MCF 10A (cell line): ENCODE data around the gene SCNN1G. TPM values are rescaled to one million over a fixed set of nuclear protein-coding genes. Genes with fewer than 3 reads are reported as not detected.
A peak's percentile ranks its signal among the peaks of the same experiment; 100 is the strongest.

ENCODE experiments used
- BruUV-seq: library from RNA; stranded (reverse); fragments of 400-500 nt; replicated peaks from 2 replicates; lab custom pipeline; 2021; lab: Mats Ljungman, UMichigan
- CTCF ChIA-PET: fragments of 300-600 bp; sonication (Branson Sonifier 250); formaldehyde crosslinking; extraction: SDS; loops from one replicate; lab custom pipeline; 2021; ENCODE audit warnings: antibody characterized with exemption, inconsistent platforms; lab: Yijun Ruan, JAX
- POLR2A ChIA-PET: fragments of 300-600, 350-650 bp; sonication (Branson Sonifier 250); formaldehyde crosslinking; extraction: SDS; loops from one replicate; lab custom pipeline; 2020; ENCODE audit warnings: antibody characterized with exemption, inconsistent platforms; lab: Yijun Ruan, JAX
- DNase-seq: peaks from one replicate; pipeline ENCODE4 v3.0.0-alpha.2; 2018; ENCODE audit not compliant: unreplicated experiment
- H3K27ac Mint-ChIP-seq: one replicate; pipeline ENCODE4 v1.8.0; 2022; ENCODE audit warnings: mild to moderate bottlenecking, low read depth, mixed read lengths; ENCODE audit not compliant: unreplicated experiment
- H3K27me3 Mint-ChIP-seq: one replicate; pipeline ENCODE4 v1.8.0; 2022; ENCODE audit warnings: mixed read lengths; ENCODE audit not compliant: insufficient read depth, unreplicated experiment
- H3K36me3 Mint-ChIP-seq: one replicate; pipeline ENCODE4 v1.8.0; 2022; ENCODE audit warnings: mild to moderate bottlenecking, moderate library complexity, mixed read lengths; ENCODE audit not compliant: insufficient read depth, unreplicated experiment
- H3K4me1 Mint-ChIP-seq: one replicate; pipeline ENCODE4 v1.8.0; 2022; ENCODE audit warnings: mixed read lengths; ENCODE audit not compliant: insufficient read depth, unreplicated experiment
- H3K4me3 Mint-ChIP-seq: one replicate; pipeline ENCODE4 v1.8.0; 2022; ENCODE audit warnings: mild to moderate bottlenecking, moderate library complexity, mixed read lengths; ENCODE audit not compliant: unreplicated experiment
- H3K9me3 Mint-ChIP-seq: one replicate; pipeline ENCODE4 v1.8.0; 2022; ENCODE audit warnings: mixed read lengths; ENCODE audit not compliant: unreplicated experiment
- intact Hi-C: fragments of 100-400 bp; cut with micrococcal nuclease; formaldehyde crosslinking; loops from 2 replicates; pipeline ENCODE4 v1.14.1; 2022
- total RNA-seq: library from RNA; stranded (reverse); gene quantifications from 2 replicates; pipeline ENCODE4 v1.2.3, GENCODE V29; 2022
- TF ChIP-seq, protein P1 (sequence below): fragments of 200-600 bp; IDR thresholded peaks from one replicate; pipeline ENCODE4 v1.8.0; 2022; ENCODE audit warnings: antibody characterized with exemption, mild to moderate bottlenecking; ENCODE audit not compliant: unreplicated experiment

Gene SCNN1G
- total RNA-seq, 1 experiment from 2014 or later: 11.9 TPM

DNA sequence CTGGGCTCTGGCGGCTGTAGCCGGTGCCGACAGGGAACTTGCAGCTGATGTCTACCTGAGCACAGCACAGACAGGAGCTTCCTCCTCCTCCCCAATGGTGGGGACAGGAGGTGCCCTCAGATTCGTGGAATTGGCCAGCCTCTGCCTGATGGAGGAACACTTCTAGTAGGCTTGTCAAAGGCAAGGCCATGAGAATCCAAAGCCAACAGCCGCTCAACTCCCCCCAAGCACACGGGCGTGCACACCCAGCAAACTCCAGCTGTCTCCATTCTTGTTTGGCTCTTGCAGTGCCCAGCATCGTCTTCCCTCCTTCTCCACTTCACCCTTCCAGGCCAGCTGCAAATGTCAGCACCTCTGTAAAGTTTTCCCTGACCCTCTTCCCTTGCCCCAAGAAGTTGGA lies 35.1 kb downstream of the SCNN1G start:
- CTCF ChIA-PET: interaction anchor here (1.0 to 3.5 kb wide), 2 partner anchors 191 to 217 kb away, joined by 4 to 30 read pairs; no protein-coding TSS in a partner anchor
- POLR2A ChIA-PET: interaction anchor here (0.6 to 3.5 kb wide), 18 partner anchors 10 to 244 kb away, joined by 3 to 20 read pairs (median 6); partner anchors contain the start of gene SCNN1G
- intact Hi-C loops: no loop called here
- H3K4me3 Mint-ChIP-seq: no peak overlapping the region
- H3K27ac Mint-ChIP-seq: peak overlapping the region; percentile 9
- H3K36me3 Mint-ChIP-seq: peaks cover 55% of the 10 kb centered on the region
- TF ChIP-seq, protein P1, sequence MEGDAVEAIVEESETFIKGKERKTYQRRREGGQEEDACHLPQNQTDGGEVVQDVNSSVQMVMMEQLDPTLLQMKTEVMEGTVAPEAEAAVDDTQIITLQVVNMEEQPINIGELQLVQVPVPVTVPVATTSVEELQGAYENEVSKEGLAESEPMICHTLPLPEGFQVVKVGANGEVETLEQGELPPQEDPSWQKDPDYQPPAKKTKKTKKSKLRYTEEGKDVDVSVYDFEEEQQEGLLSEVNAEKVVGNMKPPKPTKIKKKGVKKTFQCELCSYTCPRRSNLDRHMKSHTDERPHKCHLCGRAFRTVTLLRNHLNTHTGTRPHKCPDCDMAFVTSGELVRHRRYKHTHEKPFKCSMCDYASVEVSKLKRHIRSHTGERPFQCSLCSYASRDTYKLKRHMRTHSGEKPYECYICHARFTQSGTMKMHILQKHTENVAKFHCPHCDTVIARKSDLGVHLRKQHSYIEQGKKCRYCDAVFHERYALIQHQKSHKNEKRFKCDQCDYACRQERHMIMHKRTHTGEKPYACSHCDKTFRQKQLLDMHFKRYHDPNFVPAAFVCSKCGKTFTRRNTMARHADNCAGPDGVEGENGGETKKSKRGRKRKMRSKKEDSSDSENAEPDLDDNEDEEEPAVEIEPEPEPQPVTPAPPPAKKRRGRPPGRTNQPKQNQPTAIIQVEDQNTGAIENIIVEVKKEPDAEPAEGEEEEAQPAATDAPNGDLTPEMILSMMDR: no peak
- peak; percentile 17 for DNase-seq
- H3K4me1 Mint-ChIP-seq: peaks cover 5% of the 10 kb centered on the region
- no peaks in the 10 kb centered on the region for H3K9me3 Mint-ChIP-seq
- no TSS peak for BruUV-seq
- H3K27me3 Mint-ChIP-seq: no peaks in the 10 kb centered on the region

DNA sequence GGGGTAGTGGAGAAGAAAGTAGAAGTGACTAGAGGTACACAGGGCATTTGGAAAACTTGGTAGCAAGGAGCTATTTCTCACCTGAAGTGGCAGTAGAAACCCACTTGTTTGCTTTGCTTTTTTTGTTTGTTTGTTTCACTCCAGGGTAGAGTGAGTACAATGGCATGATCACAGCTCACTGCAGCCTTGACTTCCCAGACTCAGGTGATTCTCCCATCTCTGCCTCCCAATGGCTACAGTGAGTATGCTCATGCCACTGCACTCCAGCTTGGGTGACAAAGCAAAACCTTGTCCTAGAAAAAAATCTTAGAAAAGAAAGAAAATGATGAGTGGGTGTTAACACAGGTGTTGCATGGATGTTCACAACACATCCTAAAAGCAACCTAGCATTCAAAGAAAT lies 40.4 kb downstream of the SCNN1G start:
- TF ChIP-seq, protein P1: no peak
- Mint-ChIP-seq H3K9me3 (peaks cover 9% of the 10 kb centered on the region), H3K36me3 (peaks cover 2% of the 10 kb centered on the region), H3K4me3 (no peak overlapping the region), H3K27me3 (no peaks in the 10 kb centered on the region), H3K4me1 (peaks cover 15% of the 10 kb centered on the region), H3K27ac (no peak overlapping the region)
- ChIA-PET POLR2A (interaction anchor here (1.0 to 2.0 kb wide), 4 partner anchors 13 to 57 kb away, joined by 3 to 8 read pairs (median 4); no protein-coding TSS in a partner anchor), CTCF (interaction anchor here (0.6 to 2.4 kb wide), 2 partner anchors 211 to 217 kb away, joined by 4 to 7 read pairs; no protein-coding TSS in a partner anchor)
- no TSS peak for BruUV-seq
- intact Hi-C loops: no loop called here
- no peak for DNase-seq

DNA sequence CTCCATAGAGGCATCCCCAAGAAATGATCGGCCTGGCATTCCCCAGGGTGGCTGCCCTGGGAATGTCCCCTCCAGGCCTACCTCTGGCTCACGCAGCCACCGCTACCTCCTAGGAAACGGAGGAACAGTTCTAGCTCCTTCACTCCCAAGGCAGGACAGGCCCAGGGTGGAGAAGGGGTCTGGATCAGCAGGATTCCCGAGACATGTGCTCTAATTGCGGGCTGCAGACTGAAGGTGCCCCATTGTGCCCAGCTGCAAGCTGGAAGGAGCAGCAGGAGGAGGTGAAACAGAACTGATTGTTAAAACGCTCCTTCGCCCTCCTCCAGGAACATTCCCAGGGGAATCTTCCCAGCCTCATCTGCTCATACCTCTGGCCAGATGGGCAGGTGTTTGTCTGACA lies 40.8 kb downstream of the SCNN1G start:
- ChIA-PET CTCF (interaction anchor here (2.4 kb wide), 1 partner anchor 211 kb away, joined by 7 read pairs; no protein-coding TSS in a partner anchor), POLR2A (interaction anchor here (1.0 to 2.0 kb wide), 3 partner anchors 13 to 57 kb away, joined by 3 to 8 read pairs (median 3); no protein-coding TSS in a partner anchor)
- H3K4me3 Mint-ChIP-seq: no peak overlapping the region
- no peaks in the 10 kb centered on the region for H3K27me3 Mint-ChIP-seq
- intact Hi-C loops: no loop called here
- no peak overlapping the region for H3K27ac Mint-ChIP-seq
- TF ChIP-seq, protein P1: no peak
- H3K36me3 Mint-ChIP-seq: no peaks in the 10 kb centered on the region
- H3K9me3 Mint-ChIP-seq: peaks cover 9% of the 10 kb centered on the region
- H3K4me1 Mint-ChIP-seq: peaks cover 15% of the 10 kb centered on the region
- no TSS peak for BruUV-seq
- no peak for DNase-seq

DNA sequence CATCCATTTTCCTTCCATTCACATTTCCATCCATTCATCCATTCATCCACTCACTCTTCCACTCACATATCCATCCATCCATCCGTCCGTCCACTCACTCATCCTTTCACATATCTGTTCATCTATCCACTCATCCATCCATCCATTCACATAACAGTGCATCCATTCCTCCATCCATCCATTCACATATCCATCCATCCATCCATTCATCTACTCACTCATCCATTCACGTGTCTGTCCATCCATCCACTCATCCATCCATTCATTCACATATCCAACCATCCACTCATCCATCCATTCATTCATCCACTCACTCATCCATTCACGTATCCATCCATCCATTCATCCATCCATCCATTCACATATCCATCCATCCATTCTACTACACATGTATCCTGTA lies 42.6 kb downstream of the SCNN1G start:
- no peaks in the 10 kb centered on the region for H3K27me3 Mint-ChIP-seq
- TF ChIP-seq, protein P1: no peak
- ChIA-PET POLR2A (interaction anchor here (1.3 kb wide), 1 partner anchor 41 kb away, joined by 3 read pairs; no protein-coding TSS in a partner anchor), CTCF (interaction anchor here (0.7 kb wide), 1 partner anchor 31 kb away, joined by 3 read pairs; no protein-coding TSS in a partner anchor)
- H3K9me3 Mint-ChIP-seq: peaks cover 9% of the 10 kb centered on the region
- H3K27ac Mint-ChIP-seq: no peak overlapping the region
- no peak for DNase-seq
- BruUV-seq: no TSS peak
- peaks cover 15% of the 10 kb centered on the region for H3K4me1 Mint-ChIP-seq
- no peak overlapping the region for H3K4me3 Mint-ChIP-seq
- H3K36me3 Mint-ChIP-seq: no peaks in the 10 kb centered on the region
- intact Hi-C loops: no loop called here
